HepG2 (cell line): Measurements from ENCODE around the gene BLVRB. TPM values are rescaled to one million over a fixed set of nuclear protein-coding genes. Genes with fewer than 3 reads are reported as not detected.

Experiments
- ATF1 ChIP-seq: IDR thresholded peaks from 2 replicates; pipeline ENCODE4 v1.6.1; 2016; ENCODE audit warnings: mild to moderate bottlenecking, control low read depth
- ATF7 ChIP-seq, 2 experiments: fragments of 450-650 bp in 1 of 2; sonication (generic) in 1 of 2; formaldehyde crosslinking in 1 of 2; IDR thresholded peaks; 2 replicates each; pipeline versions ENCODE4 v1.4.0 to v1.6.1; 2016 to 2020; ENCODE audit warnings: antibody characterized with exemption in 1 of 2, mild to moderate bottlenecking in 1 of 2, missing genetic modification reagents in 1 of 2
- CREB3 ChIP-seq: sonication (generic); formaldehyde crosslinking; IDR thresholded peaks from 2 replicates; pipeline ENCODE4 v1.5.0; 2020; ENCODE audit warnings: missing genetic modification reagents
- EED ChIP-seq: sonication (generic); formaldehyde crosslinking; IDR thresholded peaks from 2 replicates; pipeline ENCODE4 v1.5.0; 2020; ENCODE audit warnings: mild to moderate bottlenecking, missing genetic modification reagents
- ELF4 ChIP-seq: sonication (generic); formaldehyde crosslinking; IDR thresholded peaks from 2 replicates; pipeline ENCODE4 v1.5.0; 2020; ENCODE audit warnings: missing genetic modification reagents, mild to moderate bottlenecking, moderate library complexity, borderline replicate concordance
- LCORL ChIP-seq, 2 experiments: fragments of 450-650 bp in 1 of 2; sonication (generic) in 1 of 2; formaldehyde crosslinking in 1 of 2; IDR thresholded peaks; 2 replicates each; pipeline versions ENCODE4 v1.5.0 to v1.6.1; 2017 to 2020; ENCODE audit warnings: antibody characterized with exemption in 1 of 2, missing genetic modification reagents in 1 of 2
- MED1 ChIP-seq: sonication (generic); formaldehyde crosslinking; IDR thresholded peaks from 2 replicates; pipeline ENCODE4 v1.4.0; 2020; ENCODE audit warnings: missing genetic modification reagents
- NFKB2 ChIP-seq: sonication (generic); formaldehyde crosslinking; IDR thresholded peaks from 2 replicates; pipeline ENCODE4 v1.4.0; 2020; ENCODE audit warnings: missing genetic modification reagents, borderline replicate concordance
- NR2C2 ChIP-seq: sonication (generic); formaldehyde crosslinking; IDR thresholded peaks from 2 replicates; pipeline ENCODE4 v1.4.0; 2020; ENCODE audit warnings: missing genetic modification reagents, mild to moderate bottlenecking, moderate library complexity, borderline replicate concordance
- SALL1 ChIP-seq: sonication (generic); formaldehyde crosslinking; IDR thresholded peaks from 2 replicates; pipeline ENCODE4 v1.8.0; 2022; ENCODE audit warnings: mild to moderate bottlenecking, missing genetic modification reagents
- SMAD3 ChIP-seq: sonication (generic); formaldehyde crosslinking; IDR thresholded peaks from 2 replicates; pipeline ENCODE4 v1.4.0; 2020; ENCODE audit warnings: missing genetic modification reagents
- SPEN ChIP-seq: sonication (generic); formaldehyde crosslinking; IDR thresholded peaks from 2 replicates; pipeline ENCODE4 v1.5.1; 2020; ENCODE audit warnings: low read depth, mild to moderate bottlenecking, missing genetic modification reagents
- ZNF101 ChIP-seq: sonication (generic); formaldehyde crosslinking; IDR thresholded peaks from 2 replicates; pipeline ENCODE4 v1.4.0; 2020; ENCODE audit warnings: mild to moderate bottlenecking, low read depth, missing genetic modification reagents, borderline replicate concordance
- ZNF143 ChIP-seq: sonication (generic); formaldehyde crosslinking; IDR thresholded peaks from 2 replicates; pipeline ENCODE4 v1.4.0; 2020; ENCODE audit warnings: missing genetic modification reagents
- ZNF20 ChIP-seq: sonication (generic); formaldehyde crosslinking; IDR thresholded peaks from 2 replicates; pipeline ENCODE4 v1.4.0; 2020; ENCODE audit warnings: mild to moderate bottlenecking, moderate library complexity, missing genetic modification reagents
- ZNF549 ChIP-seq: sonication (generic); formaldehyde crosslinking; IDR thresholded peaks from 2 replicates; pipeline ENCODE4 v1.5.0; 2020; ENCODE audit warnings: missing genetic modification reagents
- ZNF569 ChIP-seq: sonication (generic); formaldehyde crosslinking; IDR thresholded peaks from 2 replicates; pipeline ENCODE4 v1.5.0; 2020; ENCODE audit warnings: mild to moderate bottlenecking, missing genetic modification reagents, moderate library complexity, borderline replicate concordance
- ZNF674 ChIP-seq: sonication (generic); formaldehyde crosslinking; IDR thresholded peaks from 2 replicates; pipeline ENCODE4 v1.5.0; 2020; ENCODE audit warnings: low read depth, mild to moderate bottlenecking, missing genetic modification reagents
- ZNF724P ChIP-seq: sonication (generic); formaldehyde crosslinking; IDR thresholded peaks from 2 replicates; pipeline ENCODE4 v1.8.0; 2022; ENCODE audit warnings: missing genetic modification reagents, borderline replicate concordance
- ZNF790 ChIP-seq: sonication (generic); formaldehyde crosslinking; IDR thresholded peaks from 2 replicates; pipeline ENCODE4 v1.8.0; 2022; ENCODE audit warnings: missing genetic modification reagents, mild to moderate bottlenecking, borderline replicate concordance
- ZNF878 ChIP-seq: sonication (generic); formaldehyde crosslinking; IDR thresholded peaks from 2 replicates; pipeline ENCODE4 v1.8.1; 2023; ENCODE audit warnings: mild to moderate bottlenecking, missing genetic modification reagents, moderate library complexity
- ZSCAN12 ChIP-seq: sonication (generic); formaldehyde crosslinking; IDR thresholded peaks from 2 replicates; pipeline ENCODE4 v1.9.0; 2021; ENCODE audit warnings: mild to moderate bottlenecking, missing genetic modification reagents
- polyA plus RNA-seq, 8 experiments: library from polyadenylated mRNA; depleted of rRNA in 3 of 8; stranded (reverse) in 7 of 8; unstranded in 1 of 8; fragments of >200 nt; fragmentation: Illumina TruSeq in 4 of 8; extraction: Trizol in 4 of 8; gene quantifications; 2 replicates each; pipeline versions ENCODE4 v1.2.1 to v1.2.3, GENCODE V29; 2011 to 2016; ENCODE audit warnings: low read depth in 4 of 8, missing spikeins in 1 of 8, mixed read lengths in 1 of 8; ENCODE audit not compliant: insufficient read depth in 1 of 8
- total RNA-seq, 5 experiments: library from RNA; depleted of rRNA; stranded (reverse); fragments of >200 nt; fragmentation: Illumina TruSeq; extraction: Trizol; gene quantifications; 2 replicates each; pipeline ENCODE4 v1.2.3, GENCODE V29; 2016; ENCODE audit warnings: low read depth in 1 of 5
- TF ChIP-seq, protein P1 (sequence below): sonication (generic); formaldehyde crosslinking; IDR thresholded peaks from 2 replicates; pipeline ENCODE4 v1.5.0; 2020; ENCODE audit warnings: mild to moderate bottlenecking, missing genetic modification reagents, moderate library complexity
- TF ChIP-seq, protein P2 (sequence below): IDR thresholded peaks from 2 replicates; pipeline ENCODE4 v1.6.1; 2016; ENCODE audit warnings: low read depth, borderline replicate concordance
- TF ChIP-seq, protein P3 (sequence below): sonication (generic); formaldehyde crosslinking; conservative IDR thresholded peaks from 2 replicates; pipeline ENCODE4 v1.8.0; 2022; ENCODE audit warnings: low read depth, missing genetic modification reagents

BLVRB gene
- total and polyA plus RNA-seq, 2 of the 13 experiments (the other 11 are each of a cell fraction or from before 2014, with no cell fraction given): 25.9 to 51.4 TPM

DNA sequence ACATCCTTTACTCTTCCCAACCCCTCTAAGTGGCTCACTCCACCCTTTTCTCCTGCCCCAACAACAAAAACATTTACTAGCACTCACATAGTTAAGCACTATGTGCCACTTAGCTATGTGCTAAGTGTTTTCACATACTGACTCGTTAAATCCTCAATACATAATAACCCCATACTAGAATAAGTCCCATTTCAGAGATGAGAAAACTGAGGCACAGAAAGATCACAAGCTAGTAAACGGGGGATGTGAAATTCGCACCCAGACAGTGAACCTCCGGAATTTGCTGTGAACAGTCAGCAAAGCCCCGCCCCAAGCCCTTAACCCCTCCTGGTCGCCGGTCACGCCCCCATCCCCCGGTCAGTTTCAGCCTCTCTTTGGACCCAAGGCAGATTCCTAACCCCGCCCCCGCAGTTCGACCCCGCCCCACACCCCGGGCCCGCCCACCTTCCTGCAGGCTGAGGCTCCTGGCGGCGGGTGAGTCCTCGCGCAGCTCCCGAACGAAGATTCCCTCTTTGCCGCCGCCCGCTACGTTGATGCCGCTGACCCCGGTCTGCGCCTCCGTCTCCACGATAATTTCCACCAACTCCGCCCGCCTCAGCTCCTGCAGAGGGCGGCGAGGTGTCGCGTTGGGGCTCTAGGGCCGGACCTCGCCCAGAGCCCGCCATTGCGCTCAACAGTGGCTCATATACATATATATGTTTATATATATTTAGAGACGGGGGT lies 62.1 kb downstream of the BLVRB start (continued):
- TF ChIP-seq, protein P1, sequence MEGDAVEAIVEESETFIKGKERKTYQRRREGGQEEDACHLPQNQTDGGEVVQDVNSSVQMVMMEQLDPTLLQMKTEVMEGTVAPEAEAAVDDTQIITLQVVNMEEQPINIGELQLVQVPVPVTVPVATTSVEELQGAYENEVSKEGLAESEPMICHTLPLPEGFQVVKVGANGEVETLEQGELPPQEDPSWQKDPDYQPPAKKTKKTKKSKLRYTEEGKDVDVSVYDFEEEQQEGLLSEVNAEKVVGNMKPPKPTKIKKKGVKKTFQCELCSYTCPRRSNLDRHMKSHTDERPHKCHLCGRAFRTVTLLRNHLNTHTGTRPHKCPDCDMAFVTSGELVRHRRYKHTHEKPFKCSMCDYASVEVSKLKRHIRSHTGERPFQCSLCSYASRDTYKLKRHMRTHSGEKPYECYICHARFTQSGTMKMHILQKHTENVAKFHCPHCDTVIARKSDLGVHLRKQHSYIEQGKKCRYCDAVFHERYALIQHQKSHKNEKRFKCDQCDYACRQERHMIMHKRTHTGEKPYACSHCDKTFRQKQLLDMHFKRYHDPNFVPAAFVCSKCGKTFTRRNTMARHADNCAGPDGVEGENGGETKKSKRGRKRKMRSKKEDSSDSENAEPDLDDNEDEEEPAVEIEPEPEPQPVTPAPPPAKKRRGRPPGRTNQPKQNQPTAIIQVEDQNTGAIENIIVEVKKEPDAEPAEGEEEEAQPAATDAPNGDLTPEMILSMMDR (CRISPR knock-in tag): 0 out of 2 replicates have a peak, but pooled peaks have one; percentile 3
- TF ChIP-seq CREB3 (CRISPR knock-in tag) (no peak), ZSCAN12 (CRISPR knock-in tag) (no peak), ZNF101 (CRISPR knock-in tag) (no peak), ZNF20 (CRISPR knock-in tag) (no peak), SPEN (CRISPR knock-in tag) (no peak), ZNF569 (CRISPR knock-in tag) (no peak), LCORL (IDR thresholded peaks at IDR 0.05) (no peak), LCORL (CRISPR knock-in tag; IDR thresholded peaks at IDR 0.05) (no peak), EED (CRISPR knock-in tag) (no peak), ZNF878 (CRISPR knock-in tag) (no peak), NR2C2 (CRISPR knock-in tag) (no peak), MED1 (CRISPR knock-in tag) (0 out of 2 replicates have a peak, but pooled peaks have one; percentile 5), ZNF143 (CRISPR knock-in tag) (no peak), NFKB2 (CRISPR knock-in tag) (peak; percentile 36; the same call in 1 of the 2 replicates), ATF1 (no peak), ZNF549 (no peak), ZNF724P (no peak), ELF4 (no peak), SALL1 (CRISPR knock-in tag) (no peak), ZNF674 (CRISPR knock-in tag) (no peak), ZNF790 (CRISPR knock-in tag) (0 out of 2 replicates have a peak, but pooled peaks have one; percentile 54), ATF7 (IDR thresholded peaks at IDR 0.05) (no peak), ATF7 (CRISPR knock-in tag; IDR thresholded peaks at IDR 0.05) (no peak), SMAD3 (CRISPR knock-in tag) (no peak)
- TF ChIP-seq, protein P2, sequence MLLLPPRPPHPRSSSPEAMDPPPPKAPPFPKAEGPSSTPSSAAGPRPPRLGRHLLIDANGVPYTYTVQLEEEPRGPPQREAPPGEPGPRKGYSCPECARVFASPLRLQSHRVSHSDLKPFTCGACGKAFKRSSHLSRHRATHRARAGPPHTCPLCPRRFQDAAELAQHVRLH (CRISPR knock-in tag): no peak
- TF ChIP-seq, protein P3, sequence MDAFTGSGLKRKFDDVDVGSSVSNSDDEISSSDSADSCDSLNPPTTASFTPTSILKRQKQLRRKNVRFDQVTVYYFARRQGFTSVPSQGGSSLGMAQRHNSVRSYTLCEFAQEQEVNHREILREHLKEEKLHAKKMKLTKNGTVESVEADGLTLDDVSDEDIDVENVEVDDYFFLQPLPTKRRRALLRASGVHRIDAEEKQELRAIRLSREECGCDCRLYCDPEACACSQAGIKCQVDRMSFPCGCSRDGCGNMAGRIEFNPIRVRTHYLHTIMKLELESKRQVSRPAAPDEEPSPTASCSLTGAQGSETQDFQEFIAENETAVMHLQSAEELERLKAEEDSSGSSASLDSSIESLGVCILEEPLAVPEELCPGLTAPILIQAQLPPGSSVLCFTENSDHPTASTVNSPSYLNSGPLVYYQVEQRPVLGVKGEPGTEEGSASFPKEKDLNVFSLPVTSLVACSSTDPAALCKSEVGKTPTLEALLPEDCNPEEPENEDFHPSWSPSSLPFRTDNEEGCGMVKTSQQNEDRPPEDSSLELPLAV (CRISPR knock-in tag): no peak
